HEK293 (cell line): ENCODE data around the gene GALNT1.

ENCODE experiments used
- CTCF ChIA-PET: fragments of 350-600 bp; formaldehyde crosslinking; extraction: SDS; loops from one replicate; lab custom pipeline; 2021; ENCODE audit warnings: antibody characterized with exemption; lab: Yijun Ruan, JAX
- POLR2A ChIA-PET: fragments of 300-600 bp; formaldehyde crosslinking; extraction: SDS; loops from one replicate; lab custom pipeline; 2020; ENCODE audit warnings: antibody characterized with exemption, inconsistent platforms; lab: Yijun Ruan, JAX
- H3K27ac ChIP-seq: fragments of 200-500 bp; sonication (Bioruptor generic); 2 replicates; pipeline ENCODE4 v1.5.1; 2014; ENCODE audit warnings: low read depth, low read length, control low read depth, inconsistent platforms; ENCODE audit errors: extremely low read depth
- H3K36me3 ChIP-seq, 2 experiments: fragments of 200-500 bp in 1 of 2; sonication (Bioruptor generic) in 1 of 2; 1 replicate in 1 of 2; 2 replicates in 1 of 2; pipeline ENCODE4 v1.5.1; 2014 to 2017; ENCODE audit warnings: inconsistent platforms in 2 of 2, low read length in 2 of 2; ENCODE audit not compliant: control insufficient read depth in 2 of 2, insufficient read depth in 1 of 2
- H3K4me1 ChIP-seq: fragments of 200-500 bp; sonication (Bioruptor generic); 2 replicates; pipeline ENCODE4 v1.5.1; 2014; ENCODE audit warnings: mild to moderate bottlenecking, low read length, inconsistent platforms; ENCODE audit not compliant: control insufficient read depth, insufficient read depth
- H3K4me3 ChIP-seq: 2 replicates; pipeline ENCODE4 v1.5.1; 2011; ENCODE audit warnings: low read depth, mild to moderate bottlenecking, control low read depth, low read length, moderate library complexity
- H3K9me3 ChIP-seq: fragments of 200-500 bp; sonication (Bioruptor generic); 2 replicates; pipeline ENCODE4 v1.5.1; 2014; ENCODE audit warnings: low read depth, low read length, inconsistent platforms; ENCODE audit not compliant: control insufficient read depth, insufficient read depth
- FEZF1 ChIP-seq: fragments of 450-650 bp; formaldehyde crosslinking; IDR thresholded peaks from 2 replicates; pipeline ENCODE4 v1.5.1; 2016; ENCODE audit warnings: missing biosample characterization, missing genetic modification characterization
- SALL2 ChIP-seq: fragments of 450-650 bp; formaldehyde crosslinking; IDR thresholded peaks from 2 replicates; pipeline ENCODE4 v1.5.0; 2017; ENCODE audit warnings: missing biosample characterization, mild to moderate bottlenecking, missing genetic modification characterization, borderline replicate concordance
- SCRT2 ChIP-seq: fragments of 450-650 bp; formaldehyde crosslinking; IDR thresholded peaks from 2 replicates; pipeline ENCODE4 v1.5.1; 2016; ENCODE audit warnings: missing biosample characterization, missing genetic modification characterization
- SP3 ChIP-seq: fragments of 450-650 bp; formaldehyde crosslinking; IDR thresholded peaks from 2 replicates; pipeline ENCODE4 v1.5.1; 2016; ENCODE audit warnings: missing biosample characterization, missing genetic modification characterization
- WT1 ChIP-seq: fragments of 450-650 bp; formaldehyde crosslinking; IDR thresholded peaks from 2 replicates; pipeline ENCODE4 v1.5.1; 2016; ENCODE audit warnings: missing biosample characterization, missing genetic modification characterization
- ZFP3 ChIP-seq: fragments of 450-650 bp; formaldehyde crosslinking; IDR thresholded peaks from 2 replicates; pipeline ENCODE4 v1.5.1; 2016; ENCODE audit warnings: low read depth, missing biosample characterization, missing genetic modification characterization
- ZIC2 ChIP-seq: fragments of 450-650 bp; formaldehyde crosslinking; IDR thresholded peaks from 2 replicates; pipeline ENCODE4 v1.5.1; 2016; ENCODE audit warnings: missing biosample characterization, missing genetic modification characterization
- ZNF132 ChIP-seq: fragments of 450-650 bp; formaldehyde crosslinking; IDR thresholded peaks from 2 replicates; pipeline ENCODE4 v1.5.1; 2017; ENCODE audit warnings: missing biosample characterization, missing genetic modification characterization, borderline replicate concordance
- ZNF211 ChIP-seq: fragments of 450-650 bp; formaldehyde crosslinking; IDR thresholded peaks from 2 replicates; pipeline ENCODE4 v1.5.1; 2016; ENCODE audit warnings: low read depth, missing biosample characterization, missing genetic modification characterization
- ZNF223 ChIP-seq: fragments of 450-650 bp; formaldehyde crosslinking; IDR thresholded peaks from 2 replicates; pipeline ENCODE4 v1.5.1; 2016; ENCODE audit warnings: missing biosample characterization, missing genetic modification characterization
- ZNF274 ChIP-seq, 2 experiments: fragments of 200-500 bp in 1 of 2; fragments of 450-650 bp in 1 of 2; sonication (Bioruptor generic) in 1 of 2; formaldehyde crosslinking in 1 of 2; IDR thresholded peaks; 2 replicates each; pipeline versions ENCODE4 v1.5.1 to v1.6.1; 2014 to 2016; ENCODE audit warnings: borderline replicate concordance in 1 of 2, inconsistent platforms in 1 of 2, low read length in 1 of 2, missing biosample characterization in 1 of 2, missing genetic modification characterization in 1 of 2
- ZNF311 ChIP-seq: fragments of 450-650 bp; formaldehyde crosslinking; IDR thresholded peaks from 2 replicates; pipeline ENCODE4 v1.5.1; 2017; ENCODE audit warnings: missing biosample characterization, missing genetic modification characterization, borderline replicate concordance
- ZNF391 ChIP-seq: fragments of 450-650 bp; formaldehyde crosslinking; IDR thresholded peaks from 2 replicates; pipeline ENCODE4 v1.5.1; 2016; ENCODE audit warnings: low read depth, missing biosample characterization, missing genetic modification characterization, borderline replicate concordance
- ZNF426 ChIP-seq: fragments of 450-650 bp; formaldehyde crosslinking; IDR thresholded peaks from 2 replicates; pipeline ENCODE4 v1.5.1; 2017; ENCODE audit warnings: missing biosample characterization, missing genetic modification characterization, mild to moderate bottlenecking, inconsistent platforms, moderate library complexity
- ZNF510 ChIP-seq: fragments of 450-650 bp; formaldehyde crosslinking; IDR thresholded peaks from 2 replicates; pipeline ENCODE4 v1.5.1; 2018; ENCODE audit warnings: mild to moderate bottlenecking, missing genetic modification characterization, missing biosample characterization; ENCODE audit not compliant: insufficient replicate concordance
- ZNF596 ChIP-seq: fragments of 450-650 bp; IDR thresholded peaks from 2 replicates; pipeline ENCODE4 v1.5.0; 2018; ENCODE audit warnings: missing biosample characterization, mild to moderate bottlenecking, missing genetic modification characterization, moderate library complexity
- ZNF701 ChIP-seq: fragments of 450-650 bp; formaldehyde crosslinking; IDR thresholded peaks from 2 replicates; pipeline ENCODE4 v1.5.1; 2016; ENCODE audit warnings: missing biosample characterization, missing genetic modification characterization
- ZNF777 ChIP-seq: fragments of 450-650 bp; formaldehyde crosslinking; IDR thresholded peaks from 2 replicates; pipeline ENCODE4 v1.5.1; 2017; ENCODE audit warnings: missing biosample characterization, missing genetic modification characterization, borderline replicate concordance
- ZNF830 ChIP-seq: fragments of 450-650 bp; IDR thresholded peaks from 2 replicates; pipeline ENCODE4 v1.5.0; 2018; ENCODE audit warnings: missing biosample characterization, missing genetic modification characterization, low read depth, mild to moderate bottlenecking, moderate library complexity
- ZNF843 ChIP-seq: fragments of 450-650 bp; formaldehyde crosslinking; IDR thresholded peaks from 2 replicates; pipeline ENCODE4 v1.5.1; 2016; ENCODE audit warnings: missing biosample characterization, missing genetic modification characterization
- ZSCAN16 ChIP-seq: fragments of 450-650 bp; formaldehyde crosslinking; IDR thresholded peaks from 2 replicates; pipeline ENCODE4 v1.5.1; 2016; ENCODE audit warnings: missing biosample characterization, missing genetic modification characterization
- ZSCAN23 ChIP-seq: fragments of 450-650 bp; formaldehyde crosslinking; IDR thresholded peaks from 2 replicates; pipeline ENCODE4 v1.5.1; 2016; ENCODE audit warnings: missing biosample characterization, missing genetic modification characterization
- TF ChIP-seq, protein P1 (sequence below): fragments of 450-650 bp; formaldehyde crosslinking; IDR thresholded peaks from 2 replicates; pipeline ENCODE4 v1.5.1; 2016; ENCODE audit warnings: missing biosample characterization, missing genetic modification characterization, borderline replicate concordance
- TF ChIP-seq, protein P2 (sequence below): fragments of 450-650 bp; formaldehyde crosslinking; IDR thresholded peaks from 2 replicates; pipeline ENCODE4 v1.5.1; 2017; ENCODE audit warnings: missing biosample characterization, missing genetic modification characterization

GALNT1 gene

DNA sequence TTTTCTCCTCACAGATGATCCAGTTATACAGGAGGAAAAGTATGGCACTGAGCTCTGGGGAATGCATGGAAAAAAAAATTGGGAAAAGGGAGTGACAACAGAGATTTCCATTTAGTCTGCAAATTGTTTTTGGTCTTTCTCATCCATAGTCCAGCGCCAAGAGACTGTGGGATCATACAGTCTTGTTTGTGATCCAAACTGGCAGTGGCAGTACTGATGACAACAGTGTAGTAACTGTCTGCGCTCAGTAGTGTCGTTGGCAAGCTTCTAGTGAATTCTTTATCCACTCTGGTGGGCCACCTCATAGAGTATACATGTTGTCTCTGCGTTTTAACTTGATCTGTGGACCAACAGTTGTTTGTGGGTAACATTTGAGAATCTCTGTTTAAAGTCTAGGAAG, 37.9 kb downstream of the GALNT1 start (continued):
- TF ChIP-seq, protein P1, sequence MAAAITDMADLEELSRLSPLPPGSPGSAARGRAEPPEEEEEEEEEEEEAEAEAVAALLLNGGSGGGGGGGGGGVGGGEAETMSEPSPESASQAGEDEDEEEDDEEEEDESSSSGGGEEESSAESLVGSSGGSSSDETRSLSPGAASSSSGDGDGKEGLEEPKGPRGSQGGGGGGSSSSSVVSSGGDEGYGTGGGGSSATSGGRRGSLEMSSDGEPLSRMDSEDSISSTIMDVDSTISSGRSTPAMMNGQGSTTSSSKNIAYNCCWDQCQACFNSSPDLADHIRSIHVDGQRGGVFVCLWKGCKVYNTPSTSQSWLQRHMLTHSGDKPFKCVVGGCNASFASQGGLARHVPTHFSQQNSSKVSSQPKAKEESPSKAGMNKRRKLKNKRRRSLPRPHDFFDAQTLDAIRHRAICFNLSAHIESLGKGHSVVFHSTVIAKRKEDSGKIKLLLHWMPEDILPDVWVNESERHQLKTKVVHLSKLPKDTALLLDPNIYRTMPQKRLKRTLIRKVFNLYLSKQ (tag by site-specific recombination): no peak
- TF ChIP-seq ZNF223 (tag by site-specific recombination) (no peak), ZSCAN16 (tag by site-specific recombination) (no peak)

DNA sequence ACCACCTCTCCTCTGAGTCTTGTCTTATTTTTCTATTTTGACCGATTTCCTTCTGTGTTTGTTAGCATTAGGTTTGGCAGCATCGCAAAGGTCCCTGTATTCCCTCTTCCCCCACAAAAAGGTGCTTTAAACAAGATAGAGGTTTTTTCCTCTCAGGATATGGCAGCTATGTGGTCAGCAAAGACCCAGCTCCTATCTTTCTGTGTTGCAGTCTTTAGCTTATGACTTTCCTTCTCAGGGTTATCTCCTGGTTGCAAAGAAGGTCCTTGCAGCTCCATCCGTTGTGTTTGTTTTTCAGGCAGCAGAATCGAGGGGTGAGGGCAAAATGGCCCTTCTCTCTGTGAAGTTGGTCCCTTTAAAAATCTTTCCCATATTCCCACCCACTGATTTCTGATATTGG, 38.4 kb downstream of the GALNT1 start:
- no peaks in the 10 kb centered on the region for H3K36me3 ChIP-seq
- POLR2A ChIA-PET: no interaction called here
- H3K4me3 ChIP-seq: no peak overlapping the region
- TF ChIP-seq SCRT2 (tag by site-specific recombination) (no peak), ZNF701 (tag by site-specific recombination) (no peak), ZNF311 (no peak), ZFP3 (tag by site-specific recombination) (no peak), ZNF391 (no peak), ZNF132 (tag by site-specific recombination) (no peak), ZNF510 (no peak), SALL2 (no peak), ZNF426 (no peak), ZNF830 (no peak), ZNF777 (no peak), ZNF596 (tag by site-specific recombination) (no peak), ZSCAN23 (no peak), ZNF274 (IDR thresholded peaks at IDR 0.05; ENCODE audit: low read length) (no peak), ZNF274 (tag by site-specific recombination; IDR thresholded peaks at IDR 0.05; ENCODE audit: borderline replicate concordance) (no peak), ZNF843 (tag by site-specific recombination) (no peak), WT1 (no peak)
- H3K4me1 ChIP-seq: peaks cover 15% of the 10 kb centered on the region
- H3K9me3 ChIP-seq: no peaks in the 10 kb centered on the region
- H3K27ac ChIP-seq: no peak overlapping the region
- CTCF ChIA-PET: no interaction called here

GRCh38 chr18:35620765-35621164, 39.2 kb downstream of the GALNT1 start:
- Histone ChIP-seq H3K4me3 (no peak overlapping the region), H3K9me3 (no peaks in the 10 kb centered on the region)
- POLR2A ChIA-PET: no interaction called here
- CTCF ChIA-PET: no interaction called here
- TF ChIP-seq SCRT2 (tag by site-specific recombination) (no peak), FEZF1 (tag by site-specific recombination) (peak; percentile 85), ZNF211 (tag by site-specific recombination) (no peak), SP3 (no peak), ZIC2 (no peak)
- TF ChIP-seq, protein P2, sequence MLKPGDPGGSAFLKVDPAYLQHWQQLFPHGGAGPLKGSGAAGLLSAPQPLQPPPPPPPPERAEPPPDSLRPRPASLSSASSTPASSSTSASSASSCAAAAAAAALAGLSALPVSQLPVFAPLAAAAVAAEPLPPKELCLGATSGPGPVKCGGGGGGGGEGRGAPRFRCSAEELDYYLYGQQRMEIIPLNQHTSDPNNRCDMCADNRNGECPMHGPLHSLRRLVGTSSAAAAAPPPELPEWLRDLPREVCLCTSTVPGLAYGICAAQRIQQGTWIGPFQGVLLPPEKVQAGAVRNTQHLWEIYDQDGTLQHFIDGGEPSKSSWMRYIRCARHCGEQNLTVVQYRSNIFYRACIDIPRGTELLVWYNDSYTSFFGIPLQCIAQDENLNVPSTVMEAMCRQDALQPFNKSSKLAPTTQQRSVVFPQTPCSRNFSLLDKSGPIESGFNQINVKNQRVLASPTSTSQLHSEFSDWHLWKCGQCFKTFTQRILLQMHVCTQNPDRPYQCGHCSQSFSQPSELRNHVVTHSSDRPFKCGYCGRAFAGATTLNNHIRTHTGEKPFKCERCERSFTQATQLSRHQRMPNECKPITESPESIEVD (tag by site-specific recombination): peak; percentile 36
- TF ChIP-seq, all 188 proteins: peak for 2
- Histone ChIP-seq H3K36me3 (no peaks in the 10 kb centered on the region), H3K27ac (no peak overlapping the region), H3K4me1 (peaks cover 15% of the 10 kb centered on the region)
